Fibroblast of skin of scalp (primary cell): ENCODE data around the gene LAPTM5.
"Not testable (repeated sequence)": the region's sequence is repeated elsewhere in the genome, so short reads cannot be mapped to it uniquely, and the experiment has no call there.

Experiments used
- DNase-seq: peaks from one replicate; pipeline ENCODE4 v3.0.0-alpha.2; 2013

LAPTM5 gene

DNA sequence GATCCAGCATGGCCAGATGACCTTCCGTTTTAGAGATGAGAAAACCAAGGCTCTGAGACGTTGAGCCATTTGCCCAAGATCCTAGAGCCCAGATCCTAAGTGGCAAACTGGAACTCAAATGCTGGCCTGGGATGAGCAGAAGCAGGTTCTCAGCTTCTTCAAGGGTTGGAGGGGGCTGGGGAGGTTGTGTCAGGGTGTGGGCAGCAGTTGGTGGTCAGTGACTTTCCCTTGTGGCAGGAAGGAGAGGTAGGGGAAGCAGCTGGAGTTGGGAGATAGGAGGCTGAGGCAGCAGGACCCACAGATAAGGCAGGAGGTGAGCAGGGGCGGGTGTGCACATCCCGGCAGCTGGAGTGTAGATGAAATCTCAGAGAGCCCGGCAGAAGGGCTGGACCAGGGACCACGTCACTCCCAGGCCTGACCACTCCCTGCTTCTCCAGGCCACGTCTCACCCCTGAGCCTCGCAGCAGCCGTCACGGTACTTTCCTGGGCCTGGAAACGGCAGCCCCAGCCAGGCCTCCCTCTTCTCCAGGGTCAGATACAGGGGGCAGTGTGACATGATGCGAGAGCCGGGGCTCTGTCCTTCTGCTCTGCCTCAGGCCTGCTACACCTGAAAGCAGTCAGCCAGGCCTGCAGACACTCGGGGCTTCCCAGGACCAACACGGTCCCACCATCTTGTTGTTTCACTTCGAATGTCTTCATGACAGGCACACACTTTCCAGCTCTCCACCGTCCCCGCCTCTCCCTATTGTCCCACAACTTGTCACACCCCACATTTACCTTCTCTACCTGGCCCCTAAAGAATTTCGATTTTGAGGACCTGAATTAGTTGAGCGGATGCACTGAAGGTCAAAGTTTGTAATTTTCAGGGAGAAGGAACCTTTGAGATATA is 11.5 kb upstream of the LAPTM5 start:
- no peak for DNase-seq

GRCh38 chr1:30768159-30768829 is 10.7 kb upstream of the LAPTM5 start:
- no peak for DNase-seq

- not testable (repeated sequence) for DNase-seq
Observed at GRCh38 chr1:30766948-30767347, 9.4 kb upstream of the LAPTM5 start.

GRCh38 chr1:30765556-30766434 is 8.2 kb upstream of the LAPTM5 start:
- DNase-seq = no peak

DNA sequence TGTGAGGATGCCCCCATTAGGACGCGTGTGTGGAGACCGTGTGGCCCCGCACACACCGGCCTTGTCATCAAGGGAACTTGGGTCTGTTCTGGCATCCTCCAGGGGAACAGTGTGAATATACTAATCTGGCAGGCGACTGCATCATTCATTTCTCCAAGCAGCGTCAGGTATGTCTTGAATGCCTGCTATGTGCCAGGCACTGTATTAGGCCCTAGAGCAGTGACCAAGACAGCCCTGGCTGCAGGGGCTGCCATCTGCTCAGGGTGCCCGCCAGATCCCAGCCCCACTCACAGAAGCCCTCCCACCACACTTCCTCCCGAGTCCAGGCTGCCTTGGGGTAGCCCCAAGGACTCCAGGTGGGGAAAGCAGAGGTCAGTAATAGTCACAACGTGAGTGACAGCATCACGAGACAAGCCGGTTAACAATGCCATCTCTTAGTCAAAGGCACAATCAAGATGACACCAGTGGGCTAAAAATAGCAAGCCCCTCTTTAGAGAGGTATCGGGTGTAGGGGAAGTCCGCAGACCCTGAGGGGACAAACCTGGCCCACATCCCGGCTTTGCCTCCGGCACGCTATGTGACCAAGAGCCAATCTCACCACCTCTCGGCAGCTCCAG is 7.5 kb upstream of the LAPTM5 start:
- no peak for DNase-seq

GRCh38 chr1:30764396-30764795 is 6.8 kb upstream of the LAPTM5 start:
- no peak for DNase-seq

DNA sequence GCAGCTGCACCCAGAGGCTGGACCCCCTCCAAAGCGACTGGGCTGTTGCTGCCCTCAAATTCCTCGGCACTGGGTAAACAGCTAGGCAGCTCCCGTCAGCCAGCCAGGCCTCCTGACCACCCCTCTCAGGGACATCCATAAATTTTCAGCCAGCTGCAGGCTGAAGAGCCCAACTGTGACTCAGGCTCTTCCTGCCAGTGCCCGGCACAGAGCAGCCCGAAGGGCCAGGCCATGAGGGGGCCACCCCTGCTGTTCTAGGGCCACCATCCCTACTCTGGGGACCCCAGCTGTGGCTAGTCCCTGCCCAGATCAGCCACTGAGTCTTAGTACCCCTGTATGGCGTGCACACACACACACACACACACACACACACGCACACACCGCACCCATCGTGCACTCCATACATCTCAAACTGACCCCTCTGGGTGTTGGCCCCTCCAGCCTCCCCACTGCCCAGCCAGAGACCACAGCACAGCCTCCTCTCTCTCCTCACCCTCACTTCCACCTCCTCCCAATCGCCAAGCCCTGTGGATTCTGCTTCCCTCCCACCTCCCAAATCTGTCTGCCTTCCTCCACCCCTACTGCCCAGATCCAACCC is 6.2 kb upstream of the LAPTM5 start:
- DNase-seq = peak; percentile 14

DNA sequence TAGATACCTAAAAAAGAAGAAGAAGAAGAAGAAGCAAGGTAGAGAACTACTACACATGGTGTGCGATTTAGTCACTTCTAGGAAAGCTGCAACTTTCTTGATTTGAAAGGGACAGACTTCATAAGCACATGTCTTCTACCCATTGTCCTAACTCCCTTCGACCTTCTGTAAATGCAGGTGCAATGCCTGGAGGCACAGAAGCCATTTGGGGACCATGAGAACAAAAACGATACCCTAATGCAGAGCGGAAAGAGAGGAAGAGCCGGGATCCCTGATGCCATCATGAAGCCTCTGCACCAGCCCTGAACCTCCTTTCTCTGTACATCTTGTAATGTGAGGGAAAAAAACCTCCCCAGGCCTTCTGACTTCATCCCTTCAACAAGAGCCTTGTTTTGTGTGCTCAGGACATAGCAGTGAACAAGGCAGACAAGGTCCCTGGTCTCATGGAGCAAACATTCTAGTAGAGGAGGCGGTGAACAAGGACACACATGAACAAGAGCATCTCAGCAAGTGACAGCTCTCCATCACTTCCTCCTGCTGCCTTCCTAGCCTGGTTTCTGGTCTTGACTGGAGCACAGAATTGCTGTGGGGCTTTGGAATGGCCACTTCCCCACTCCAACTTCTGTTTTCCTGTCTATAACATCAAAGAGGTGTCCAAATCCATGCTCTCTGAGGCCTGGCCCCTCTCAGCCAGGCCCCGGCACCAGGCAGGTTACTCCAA is 5.5 kb upstream of the LAPTM5 start:
- DNase-seq = no peak

DNA sequence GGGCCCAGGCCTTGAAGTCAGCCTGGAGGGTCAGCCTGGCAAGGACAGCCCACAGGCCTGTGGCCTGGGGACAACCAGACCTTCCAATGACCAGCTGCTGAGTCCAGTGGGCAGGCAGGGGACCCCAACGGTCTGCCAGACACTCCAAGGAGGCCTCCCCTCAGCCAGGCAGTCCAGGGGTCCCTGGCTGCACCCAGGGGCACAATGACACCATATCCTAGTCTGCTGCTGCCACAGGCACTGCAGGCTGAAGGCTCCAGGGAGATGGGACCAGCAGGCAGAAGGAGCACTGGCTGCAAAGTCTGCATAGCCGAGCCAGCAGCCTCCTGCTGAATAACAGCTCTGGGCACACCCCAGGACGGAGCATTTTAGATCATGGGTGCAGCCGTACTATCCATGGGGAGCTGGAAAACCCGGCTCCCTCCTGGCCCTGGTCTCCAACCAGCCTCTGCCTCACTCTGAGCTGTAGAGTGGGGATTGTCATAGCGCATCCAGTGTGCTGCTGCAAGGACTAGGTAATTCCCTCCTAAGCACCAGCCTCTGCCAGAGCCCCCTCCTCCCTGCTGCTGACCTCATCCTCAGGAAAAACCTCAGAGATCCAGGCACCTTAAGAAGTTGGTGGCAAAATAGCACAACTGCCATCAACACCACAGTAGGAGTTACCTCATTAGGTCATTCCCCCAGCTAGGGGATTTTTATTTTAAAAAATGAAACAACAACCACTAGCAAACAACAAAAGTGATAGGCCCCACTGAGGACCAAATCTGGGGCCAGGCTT is 4.8 kb upstream of the LAPTM5 start:
- DNase-seq = no peak

DNA sequence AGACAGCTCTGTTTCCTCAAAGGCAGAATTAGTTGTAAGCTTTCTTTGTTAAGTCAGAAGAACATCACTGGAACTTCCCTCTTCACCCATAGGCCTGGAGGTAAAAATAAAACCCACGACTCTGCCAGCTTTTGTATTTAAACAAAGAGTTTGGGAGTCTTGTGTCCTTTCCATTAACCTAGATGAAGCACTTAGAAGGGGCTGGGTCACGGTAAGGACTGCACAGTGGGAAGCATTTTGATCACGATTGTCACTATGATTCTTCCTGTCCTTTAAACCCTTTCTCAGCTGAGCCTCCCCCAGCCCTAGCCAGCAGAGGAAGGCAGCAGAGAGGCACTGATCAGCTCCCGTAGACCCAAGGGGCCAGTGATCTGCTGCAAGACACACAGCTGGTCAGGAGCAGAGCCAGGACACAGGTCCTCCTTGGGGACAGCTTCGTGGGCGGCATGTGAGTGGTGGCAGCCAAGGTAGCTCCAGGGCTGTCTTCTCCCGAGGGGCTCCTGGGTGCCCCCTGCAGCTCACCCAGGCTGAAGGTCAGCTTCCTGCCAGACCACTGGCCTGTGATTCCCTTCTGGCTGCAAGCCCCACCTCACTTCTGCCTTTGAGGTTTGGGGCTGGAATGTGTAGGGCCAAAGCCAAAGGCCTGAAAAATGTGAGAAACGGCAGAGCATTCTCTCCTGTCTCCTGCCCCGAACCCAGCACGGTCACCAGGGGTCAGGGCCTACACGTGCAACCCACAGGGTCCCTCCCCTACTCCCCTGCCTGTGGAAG is 4.0 kb upstream of the LAPTM5 start:
- DNase-seq = no peak

DNA sequence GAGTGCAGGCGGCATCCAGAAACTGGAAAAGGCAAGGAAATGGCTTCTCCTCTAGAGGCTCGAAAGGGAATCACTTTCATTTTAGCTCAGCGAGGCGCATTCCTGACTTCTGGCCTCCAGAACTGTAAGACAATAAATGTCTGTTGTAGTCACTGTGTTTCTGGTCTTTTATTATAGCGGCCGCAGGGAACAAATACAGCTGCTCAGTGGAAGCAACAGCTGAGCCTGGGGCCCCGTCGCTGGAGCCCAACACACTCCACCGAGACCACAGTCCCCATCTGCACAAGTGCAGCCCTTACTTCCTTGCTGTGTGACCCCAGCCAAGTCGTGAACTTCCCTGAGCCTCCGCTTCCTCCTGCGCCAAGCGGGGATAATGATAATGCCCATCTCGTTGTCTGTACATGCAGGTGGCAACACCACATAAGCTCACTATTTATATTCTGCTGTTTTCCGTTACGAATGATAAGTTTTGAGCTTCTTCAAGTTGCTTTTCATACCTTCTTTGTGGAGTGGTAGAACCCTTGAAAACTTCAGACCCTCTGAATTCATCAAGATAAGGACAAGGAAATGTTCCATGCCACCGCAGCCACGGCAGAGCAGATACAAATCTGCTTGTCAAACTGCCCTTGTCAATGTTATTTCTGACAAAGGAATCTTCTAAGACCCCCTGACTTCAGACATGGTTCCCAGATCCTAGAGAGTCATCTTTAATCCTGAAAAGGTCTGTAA is 3.2 kb upstream of the LAPTM5 start:
- DNase-seq = no peak

- no peak for DNase-seq
Observed at GRCh38 chr1:30759718-30760281, 2.2 kb upstream of the LAPTM5 start.

- peak; percentile 26 for DNase-seq
Observed at GRCh38 chr1:30758785-30759380, 1.3 kb upstream of the LAPTM5 start.

DNA sequence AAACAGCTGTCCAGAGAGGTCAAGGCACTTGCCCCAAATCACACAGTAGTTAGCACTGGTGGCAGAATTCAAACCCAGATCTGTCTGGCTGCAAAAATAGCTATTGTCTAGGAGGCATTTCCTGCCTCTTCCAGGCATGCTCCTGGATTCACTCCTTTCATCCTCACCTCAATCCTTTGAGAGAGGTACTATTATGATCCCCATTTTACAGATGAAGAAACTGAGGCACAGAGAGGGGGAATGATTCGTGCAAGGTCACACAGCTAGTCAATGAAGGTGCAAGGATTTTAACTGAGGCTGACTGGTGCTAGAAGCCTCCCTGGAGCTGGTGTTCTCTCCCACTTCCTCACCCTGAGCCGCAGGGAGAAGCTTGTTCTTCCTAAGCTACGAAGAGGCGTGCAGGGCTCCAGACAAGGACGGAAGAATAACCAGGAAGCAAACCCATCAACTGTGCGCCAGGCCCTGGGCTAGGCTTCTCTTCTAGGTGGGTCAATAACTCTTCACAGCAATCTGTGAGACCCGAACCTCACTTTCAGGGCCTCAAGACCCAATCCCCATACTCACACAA is 631 bp upstream of the LAPTM5 start:
- DNase-seq = no peak

DNA sequence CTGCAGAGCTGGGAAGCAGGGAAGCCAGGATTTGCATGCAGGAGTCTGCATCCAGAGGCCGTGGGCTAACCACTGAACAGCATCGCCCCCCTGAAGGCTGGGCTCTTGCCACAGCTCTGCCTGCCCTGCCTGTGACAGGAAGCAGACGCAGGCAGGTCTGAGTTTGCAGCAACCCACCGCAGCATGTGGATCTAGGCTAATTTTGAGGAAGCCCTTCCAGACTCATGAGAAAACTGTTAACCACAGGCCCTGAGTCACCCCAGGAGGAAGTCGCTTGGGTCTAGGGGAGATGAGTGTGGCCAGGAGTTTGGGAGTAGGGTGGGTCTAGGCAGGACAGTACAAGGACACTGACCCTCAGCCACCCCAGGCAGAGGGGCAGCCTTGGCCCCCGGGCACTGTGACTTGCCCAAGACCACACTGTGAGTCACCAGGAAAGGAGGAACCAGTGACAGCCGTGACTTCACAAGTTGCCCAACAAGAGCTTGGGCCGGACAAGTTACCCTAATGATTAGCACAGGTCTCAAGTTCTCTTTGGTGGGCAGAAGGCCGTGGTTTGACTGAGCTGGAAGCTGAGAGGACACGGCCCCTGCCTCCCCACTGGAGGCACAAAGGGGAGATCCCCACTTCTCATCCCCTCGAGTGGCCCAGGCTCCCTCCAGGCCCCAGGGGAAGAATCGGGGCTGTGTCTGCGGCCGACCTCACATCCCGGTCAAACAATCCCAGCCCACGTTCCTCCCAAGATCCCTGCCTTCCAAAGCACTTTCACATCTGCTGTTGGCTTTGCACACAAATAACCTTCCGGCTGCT is 826 bp downstream of the LAPTM5 start:
- DNase-seq = peak; percentile 83

DNA sequence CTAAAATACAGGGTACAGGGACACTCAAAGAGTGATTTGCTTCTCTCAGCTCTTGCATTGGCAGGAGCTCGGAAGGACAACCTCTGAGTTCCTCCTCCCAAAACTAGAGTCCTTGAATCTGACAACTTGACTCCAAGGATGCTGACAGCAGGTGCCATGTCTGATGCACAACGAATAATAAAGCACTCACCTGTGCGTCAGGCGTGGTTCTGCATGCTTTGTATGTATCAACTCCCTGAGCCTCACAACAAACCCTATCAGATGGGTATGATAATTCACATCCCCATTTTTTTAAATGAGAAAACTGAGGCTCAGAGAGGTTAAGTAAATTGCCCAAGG is 1.4 kb downstream of the LAPTM5 start:
- no peak for DNase-seq

DNA sequence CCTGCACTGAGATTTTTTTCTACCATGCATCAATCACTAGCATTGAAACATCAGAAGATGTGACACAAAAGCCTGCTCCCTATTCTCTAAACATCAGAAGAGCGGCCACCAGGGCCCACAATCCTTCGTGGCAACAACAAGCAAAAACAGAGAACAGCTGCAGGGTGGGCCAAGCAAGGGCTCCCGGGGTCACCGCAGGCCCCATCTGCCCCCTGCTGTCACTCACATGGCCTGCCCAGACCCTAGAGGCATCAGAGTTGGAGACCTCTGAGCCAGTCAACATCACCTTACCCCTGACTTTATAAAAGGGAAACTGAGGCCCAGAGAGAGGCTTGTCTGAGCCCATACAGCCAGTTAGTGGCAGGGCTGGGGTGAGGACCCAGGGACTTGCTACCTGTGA is 1.8 kb downstream of the LAPTM5 start:
- DNase-seq = no peak
